PC-9 (cell line): ENCODE results near the gene RTEL1. TPM values are rescaled to one million over a fixed set of nuclear protein-coding genes. Genes with fewer than 3 reads are reported as not detected.

Experiments
- BruUV-seq: library from RNA; stranded (reverse); fragments of 400-500 nt; replicated peaks from 2 replicates; lab custom pipeline; 2021; lab: Mats Ljungman, UMichigan
- CTCF ChIA-PET: fragments of 300-600 bp; sonication (Branson Sonifier 250); formaldehyde crosslinking; loops from one replicate; lab custom pipeline; 2022; ENCODE audit warnings: antibody characterized with exemption; lab: Charles Lee
- POLR2A ChIA-PET: fragments of 300-600 bp; sonication (Branson Sonifier 250); formaldehyde crosslinking; loops from one replicate; lab custom pipeline; 2022; ENCODE audit warnings: antibody characterized with exemption; ENCODE audit not compliant: unreplicated experiment; lab: Charles Lee
- DNase-seq, 2 experiments: peaks; one replicate each; pipeline versions ENCODE4 v3.0.0 to v3.0.0-alpha.2; 2015 to 2022; ENCODE audit warnings: mixed read lengths in 1 of 2
- H2AFZ ChIP-seq: fragments of 200-600 bp; sonication (generic); 2 replicates; pipeline ENCODE4 v1.8.1; 2017; ENCODE audit warnings: antibody characterized with exemption
- H3F3A ChIP-seq: fragments of 200-600 bp; sonication (generic); 2 replicates; pipeline ENCODE4 v1.8.1; 2017; ENCODE audit warnings: antibody characterized with exemption, mild to moderate bottlenecking, low read depth; ENCODE audit not compliant: insufficient read depth
- H3K27ac ChIP-seq: fragments of 200-600 bp; sonication (generic); 2 replicates; pipeline ENCODE4 v1.6.1; 2016; ENCODE audit warnings: mixed run types
- H3K27me3 ChIP-seq: fragments of 200-600 bp; sonication (generic); 2 replicates; pipeline ENCODE4 v1.6.1; 2016; ENCODE audit warnings: low read depth, mixed run types; ENCODE audit not compliant: insufficient read depth
- H3K36me3 ChIP-seq: fragments of 200-600 bp; sonication (generic); 2 replicates; pipeline ENCODE4 v1.6.1; 2016; ENCODE audit warnings: low read depth, mixed run types
- H3K4me1 ChIP-seq: fragments of 200-600 bp; sonication (generic); replicated peaks from 2 replicates; pipeline ENCODE4 v1.6.1; 2016; ENCODE audit warnings: mixed run types; ENCODE audit not compliant: insufficient read depth
- H3K4me2 ChIP-seq: fragments of 200-600 bp; sonication (generic); 2 replicates; pipeline ENCODE4 v1.6.1; 2017; ENCODE audit warnings: mixed run types
- H3K4me3 ChIP-seq: fragments of 200-600 bp; sonication (generic); 2 replicates; pipeline ENCODE4 v1.6.1; 2016; ENCODE audit warnings: mixed run types
- H3K79me2 ChIP-seq: fragments of 200-600 bp; sonication (generic); 2 replicates; pipeline ENCODE4 v1.6.1; 2017; ENCODE audit warnings: low read depth, mixed run types
- H3K9me2 ChIP-seq: fragments of 200-600 bp; sonication (generic); 2 replicates; pipeline ENCODE4 v1.8.1; 2017; ENCODE audit warnings: mild to moderate bottlenecking; ENCODE audit not compliant: insufficient read depth
- H3K9me3 ChIP-seq: fragments of 200-600 bp; sonication (generic); 2 replicates; pipeline ENCODE4 v1.8.1; 2016; ENCODE audit warnings: low read depth; ENCODE audit not compliant: insufficient read depth
- H4K20me1 ChIP-seq: fragments of 200-600 bp; sonication (generic); 2 replicates; pipeline ENCODE4 v1.8.1; 2017; ENCODE audit not compliant: insufficient read depth
- EZH2 ChIP-seq: fragments of 200-600 bp; sonication (generic); IDR thresholded peaks from 2 replicates; pipeline ENCODE4 v1.8.0; 2017; ENCODE audit warnings: antibody characterized with exemption, low read depth
- intact Hi-C: fragments of 100-400 bp; cut with micrococcal nuclease; formaldehyde crosslinking; loops from one replicate; pipeline ENCODE4 v1.10.0; 2022; ENCODE audit not compliant: unreplicated experiment
- total RNA-seq: library from RNA; stranded (reverse); gene quantifications from 2 replicates; pipeline ENCODE4 v1.2.3, GENCODE V29; 2021
- TF ChIP-seq, protein P1 (sequence below): fragments of 200-600 bp; sonication (generic); conservative IDR thresholded peaks from 2 replicates; pipeline ENCODE4 v1.6.1; 2017; ENCODE audit warnings: mixed run types, antibody characterized with exemption, mild to moderate bottlenecking, moderate library complexity

Gene RTEL1
- total RNA-seq, 1 experiment from 2014 or later: 36.0 TPM

DNA sequence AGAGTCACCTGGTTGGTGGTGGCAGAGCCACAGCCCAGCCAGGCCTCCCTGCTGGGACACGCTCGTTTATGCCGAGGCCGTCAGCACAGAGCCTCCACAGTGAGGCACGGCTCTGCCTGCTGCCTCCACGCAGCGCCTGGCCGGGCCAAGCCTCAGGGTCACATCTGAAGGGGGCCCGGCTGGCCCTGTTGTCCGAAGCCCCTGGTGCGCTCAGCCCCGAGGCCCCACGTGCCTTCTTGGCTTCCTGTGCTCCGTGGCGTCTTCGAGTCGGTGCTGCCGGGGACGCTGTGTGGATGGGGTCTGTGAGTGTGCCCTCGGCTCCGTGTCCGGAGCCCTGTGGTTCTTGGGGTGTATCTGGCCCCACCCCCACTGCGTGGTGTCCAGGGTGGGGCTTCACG lies 28.0 kb downstream of the RTEL1 start:
- no peak overlapping the region for H3K4me2 ChIP-seq
- H3K79me2 ChIP-seq: peaks cover 9% of the 10 kb centered on the region; the same call in 1 of the 2 replicates
- BruUV-seq: no TSS peak
- POLR2A ChIA-PET: no interaction called here
- H2AFZ ChIP-seq: no peak overlapping the region
- H3K4me3 ChIP-seq: no peak overlapping the region
- H3K36me3 ChIP-seq: 0 out of 2 replicates have a peak, but pooled peaks cover 3% of the 10 kb centered on the region
- no peak overlapping the region for H3K27ac ChIP-seq
- TF ChIP-seq, protein P1, sequence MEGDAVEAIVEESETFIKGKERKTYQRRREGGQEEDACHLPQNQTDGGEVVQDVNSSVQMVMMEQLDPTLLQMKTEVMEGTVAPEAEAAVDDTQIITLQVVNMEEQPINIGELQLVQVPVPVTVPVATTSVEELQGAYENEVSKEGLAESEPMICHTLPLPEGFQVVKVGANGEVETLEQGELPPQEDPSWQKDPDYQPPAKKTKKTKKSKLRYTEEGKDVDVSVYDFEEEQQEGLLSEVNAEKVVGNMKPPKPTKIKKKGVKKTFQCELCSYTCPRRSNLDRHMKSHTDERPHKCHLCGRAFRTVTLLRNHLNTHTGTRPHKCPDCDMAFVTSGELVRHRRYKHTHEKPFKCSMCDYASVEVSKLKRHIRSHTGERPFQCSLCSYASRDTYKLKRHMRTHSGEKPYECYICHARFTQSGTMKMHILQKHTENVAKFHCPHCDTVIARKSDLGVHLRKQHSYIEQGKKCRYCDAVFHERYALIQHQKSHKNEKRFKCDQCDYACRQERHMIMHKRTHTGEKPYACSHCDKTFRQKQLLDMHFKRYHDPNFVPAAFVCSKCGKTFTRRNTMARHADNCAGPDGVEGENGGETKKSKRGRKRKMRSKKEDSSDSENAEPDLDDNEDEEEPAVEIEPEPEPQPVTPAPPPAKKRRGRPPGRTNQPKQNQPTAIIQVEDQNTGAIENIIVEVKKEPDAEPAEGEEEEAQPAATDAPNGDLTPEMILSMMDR: no peak
- no peak for TF ChIP-seq EZH2
- no peaks in the 10 kb centered on the region for H3K9me3 ChIP-seq
- H4K20me1 ChIP-seq: no peaks in the 10 kb centered on the region
- intact Hi-C loops: loop anchor here (10.0 kb wide), 1 partner anchor 101 kb away; no protein-coding TSS in a partner anchor
- no peaks in the 10 kb centered on the region for H3K9me2 ChIP-seq
- no peaks in the 10 kb centered on the region for H3K27me3 ChIP-seq
- no peak for DNase-seq
- H3F3A ChIP-seq: peaks cover 45% of the 10 kb centered on the region
- CTCF ChIA-PET: interaction anchor here (0.5 kb wide), 1 partner anchor 234 kb away, joined by 4 read pairs; no protein-coding TSS in a partner anchor
- peaks cover 64% of the 10 kb centered on the region for H3K4me1 ChIP-seq

DNA sequence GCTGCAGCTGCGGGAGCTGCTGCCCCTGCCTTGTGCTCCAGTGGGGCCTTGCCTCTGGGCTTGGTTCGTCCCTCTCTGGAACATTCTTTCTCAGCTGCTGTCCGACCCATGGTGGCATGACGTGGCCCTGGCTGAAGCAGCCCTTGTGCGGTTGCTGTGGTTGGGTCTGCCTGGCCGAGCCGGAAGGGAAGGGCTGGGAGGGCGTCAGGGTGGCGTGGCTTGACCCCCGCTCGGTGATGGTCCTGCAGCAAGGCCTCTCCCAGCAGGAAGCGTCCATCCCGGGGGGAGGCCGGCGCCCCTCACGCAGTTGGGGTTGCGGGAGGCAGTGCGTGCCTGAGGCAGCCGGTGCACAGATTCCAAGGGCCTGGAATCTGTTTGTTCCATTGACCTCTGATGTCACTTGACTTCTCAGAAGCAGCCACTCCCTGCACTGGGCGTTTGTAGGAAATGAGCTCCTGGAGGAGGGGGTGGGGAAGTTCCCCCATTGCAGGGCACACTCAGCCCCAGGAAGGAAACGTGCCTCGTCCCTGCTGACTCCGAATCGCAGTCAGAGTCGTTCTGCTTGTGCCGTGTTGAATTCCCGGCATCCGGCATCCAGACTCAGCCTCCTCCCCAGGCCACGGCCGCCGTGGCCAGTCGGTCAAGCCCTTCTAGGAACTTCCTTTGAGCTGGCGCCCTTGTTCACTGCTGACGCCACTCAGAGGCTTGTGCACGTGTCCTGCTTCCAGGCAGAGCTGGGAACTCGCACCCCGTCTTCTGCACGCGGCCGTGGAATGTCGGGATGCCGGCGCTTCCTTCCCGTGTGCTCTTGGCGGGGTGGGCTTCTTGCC lies 28.6 kb downstream of the RTEL1 start:
- POLR2A ChIA-PET: interaction anchor here (0.6 to 0.8 kb wide), 4 partner anchors 12 to 100 kb away, joined by 4 to 8 read pairs (median 6); no protein-coding TSS in a partner anchor
- intact Hi-C loops: loop anchor here (10.0 kb wide), 1 partner anchor 102 kb away; no protein-coding TSS in a partner anchor
- Histone ChIP-seq H3K9me2 (no peaks in the 10 kb centered on the region), H3K4me2 (0 out of 2 replicates have a peak overlapping the region, but pooled peaks have one; percentile 10), H3K9me3 (no peaks in the 10 kb centered on the region), H3K27ac (no peak overlapping the region), H3K4me1 (peaks cover 64% of the 10 kb centered on the region), H3K36me3 (0 out of 2 replicates have a peak, but pooled peaks cover 3% of the 10 kb centered on the region), H3K4me3 (no peak overlapping the region), H3K79me2 (peaks cover 9% of the 10 kb centered on the region; the same call in 1 of the 2 replicates), H3F3A (peaks cover 45% of the 10 kb centered on the region), H4K20me1 (no peaks in the 10 kb centered on the region), H3K27me3 (no peaks in the 10 kb centered on the region), H2AFZ (no peak overlapping the region)
- DNase-seq: peak in 1 of 2 experiments; percentile 73
- CTCF ChIA-PET: interaction anchor here (0.5 kb wide), 1 partner anchor 235 kb away, joined by 4 read pairs; no protein-coding TSS in a partner anchor
- TF ChIP-seq, protein P1: no peak
- no peak for TF ChIP-seq EZH2
- BruUV-seq: no TSS peak

DNA sequence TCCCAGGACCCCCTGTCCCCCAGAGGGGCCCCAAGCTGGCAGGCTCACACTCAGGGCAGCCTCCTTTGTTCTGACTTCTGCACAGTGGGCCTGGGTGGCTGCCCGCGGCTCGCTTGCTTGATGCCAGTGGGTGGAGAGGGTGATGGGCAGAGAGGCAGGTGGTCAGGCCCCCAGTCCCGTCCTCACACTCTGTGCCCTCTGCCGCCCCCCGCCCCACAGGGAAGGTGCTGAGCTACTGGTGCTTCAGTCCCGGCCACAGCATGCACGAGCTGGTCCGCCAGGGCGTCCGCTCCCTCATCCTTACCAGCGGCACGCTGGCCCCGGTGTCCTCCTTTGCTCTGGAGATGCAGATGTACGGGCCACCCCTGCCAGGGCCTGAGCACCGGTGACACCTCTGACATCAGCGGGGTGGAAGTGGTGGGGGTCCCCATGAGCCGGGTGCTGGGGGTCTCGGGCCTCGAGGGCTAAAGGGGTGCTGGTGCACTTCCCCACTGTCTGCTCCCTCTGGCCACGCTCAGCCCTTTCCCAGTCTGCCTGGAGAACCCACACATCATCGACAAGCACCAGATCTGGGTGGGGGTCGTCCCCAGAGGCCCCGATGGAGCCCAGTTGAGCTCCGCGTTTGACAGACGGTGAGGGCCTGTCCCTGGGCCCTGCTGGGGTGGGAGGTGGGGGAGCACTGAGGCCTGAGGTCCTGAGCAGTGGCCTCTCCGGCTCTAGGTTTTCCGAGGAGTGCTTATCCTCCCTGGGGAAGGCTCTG lies 29.5 kb downstream of the RTEL1 start:
- Histone ChIP-seq H3K79me2 (peaks cover 9% of the 10 kb centered on the region; the same call in 1 of the 2 replicates), H3K4me1 (peaks cover 64% of the 10 kb centered on the region), H3K27me3 (no peaks in the 10 kb centered on the region), H3K27ac (no peak overlapping the region), H3K9me2 (no peaks in the 10 kb centered on the region), H3K9me3 (no peaks in the 10 kb centered on the region), H4K20me1 (no peaks in the 10 kb centered on the region), H3K4me2 (no peak overlapping the region), H3K4me3 (no peak overlapping the region), H3K36me3 (0 out of 2 replicates have a peak, but pooled peaks cover 3% of the 10 kb centered on the region), H3F3A (peaks cover 49% of the 10 kb centered on the region), H2AFZ (no peak overlapping the region)
- no peak for TF ChIP-seq EZH2
- TF ChIP-seq, protein P1: no peak
- intact Hi-C loops: loop anchor here (10.0 kb wide), 1 partner anchor 103 kb away; no protein-coding TSS in a partner anchor
- DNase-seq: no peak
- no TSS peak for BruUV-seq
- CTCF ChIA-PET: no interaction called here
- POLR2A ChIA-PET: interaction anchor here (0.6 to 0.8 kb wide), 6 partner anchors 11 to 99 kb away, joined by 3 to 8 read pairs (median 5); no protein-coding TSS in a partner anchor
